AG04449 (cell line): ENCODE results near the gene EIF3F.

Experiments
- CTCF ChIA-PET: fragments of 350-600 bp; formaldehyde crosslinking; extraction: SDS; loops from one replicate; lab custom pipeline; 2021; ENCODE audit warnings: antibody characterized with exemption; lab: Yijun Ruan, JAX
- POLR2A ChIA-PET: fragments of 400-600, 350-600 bp; formaldehyde crosslinking; extraction: SDS; loops from one replicate; lab custom pipeline; 2020; ENCODE audit warnings: antibody characterized with exemption, inconsistent platforms; lab: Yijun Ruan, JAX
- DNase-seq: peaks from one replicate; pipeline ENCODE4 v3.0.0-alpha.2; 2010; ENCODE audit warnings: low read depth, low spot score
- H3K4me3 ChIP-seq: 2 replicates; pipeline ENCODE4 v1.5.1; 2011; ENCODE audit warnings: low read depth, mild to moderate bottlenecking, control low read depth, low read length
- CTCF ChIP-seq: IDR thresholded peaks from one replicate; pipeline ENCODE4 v1.5.1; 2011; ENCODE audit warnings: mild to moderate bottlenecking, moderate library complexity, low read length, control low read depth, inconsistent platforms; ENCODE audit not compliant: insufficient read depth; ENCODE audit errors: missing control alignments

Gene EIF3F

GRCh38 chr11:8036002-8036802 lies 49.1 kb downstream of the EIF3F start:
- DNase-seq: no peak
- H3K4me3 ChIP-seq: no peak overlapping the region
- POLR2A ChIA-PET: no interaction called here
- no peak for TF ChIP-seq CTCF
- CTCF ChIA-PET: interaction anchor here (0.8 to 17.4 kb wide), 7 partner anchors 8 to 57 kb away, joined by 4 to 694 read pairs (median 4); partner anchors contain the start of gene TUB

DNA sequence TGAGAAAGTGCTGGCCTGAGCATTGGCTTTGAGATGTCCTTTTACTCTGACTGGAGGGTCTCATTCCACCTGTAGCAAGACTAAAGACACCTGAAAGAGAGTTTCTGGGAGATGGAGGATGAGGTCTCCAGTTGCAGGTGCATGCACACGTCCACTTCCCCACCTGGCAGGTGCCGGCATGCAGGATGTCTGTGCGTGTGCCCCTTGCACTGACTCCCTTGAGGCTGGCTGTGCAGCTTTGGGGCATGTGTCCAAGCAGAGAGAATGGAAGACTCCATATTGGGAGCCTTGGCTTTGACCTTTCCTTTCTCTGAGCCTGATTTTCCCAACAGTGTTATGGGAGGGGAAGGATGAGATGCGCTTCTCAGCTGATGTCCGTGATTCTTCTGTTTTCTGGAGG lies 49.8 kb downstream of the EIF3F start:
- no peak for TF ChIP-seq CTCF
- DNase-seq: no peak

GRCh38 chr11:8038393-8038792 lies 51.3 kb downstream of the EIF3F start:
- ChIA-PET POLR2A (no interaction called here), CTCF (interaction anchor here (1.0 to 17.4 kb wide), 3 partner anchors 10 to 55 kb away, joined by 3 to 694 read pairs (median 3); no protein-coding TSS in a partner anchor)
- no peak for TF ChIP-seq CTCF
- no peak for DNase-seq
- no peak overlapping the region for H3K4me3 ChIP-seq

More for the DNA sequence above, 49.8 kb downstream of the EIF3F start:
- H3K4me3 ChIP-seq: no peak overlapping the region
- ChIA-PET CTCF (interaction anchor here (0.8 to 17.4 kb wide), 8 partner anchors 8 to 56 kb away, joined by 4 to 694 read pairs (median 4); partner anchors contain the start of gene TUB), POLR2A (no interaction called here)

DNA sequence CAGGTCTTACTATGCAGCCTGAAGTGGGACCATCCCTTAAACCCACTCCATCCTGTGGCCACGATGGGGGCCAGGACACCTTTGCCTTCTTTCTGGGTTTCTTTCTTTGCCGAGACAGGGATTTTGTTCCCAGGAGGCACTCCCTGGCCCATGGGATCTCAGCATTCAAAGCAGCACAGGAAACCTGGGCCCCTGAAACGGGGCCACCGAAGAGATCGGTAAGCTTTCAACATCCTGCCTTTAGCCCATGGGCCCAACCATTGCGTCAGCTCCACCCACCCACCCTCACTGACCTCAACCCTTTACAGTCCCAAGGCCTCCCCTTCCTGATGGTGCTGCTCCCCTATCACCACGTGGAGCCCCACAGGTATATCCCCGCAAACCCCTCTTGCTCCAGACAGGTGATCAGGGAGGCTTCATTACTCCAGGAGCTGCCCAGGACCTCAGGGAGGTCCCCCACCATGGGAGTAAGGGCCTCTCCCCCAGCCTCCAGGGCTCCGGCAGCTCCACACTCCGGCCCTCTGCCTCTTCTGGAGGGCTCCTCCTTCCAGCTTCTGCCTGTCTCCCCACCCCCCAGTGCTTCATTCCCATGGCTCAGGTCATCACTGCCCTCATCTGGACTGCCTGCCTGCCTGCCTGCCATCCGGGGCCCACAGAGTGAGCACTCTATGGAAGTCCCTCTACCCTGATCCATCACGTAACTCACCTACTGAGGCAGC lies 51.8 kb downstream of the EIF3F start:
- no peak overlapping the region for H3K4me3 ChIP-seq
- ChIA-PET CTCF (interaction anchor here (1.0 to 17.4 kb wide), 3 partner anchors 9 to 54 kb away, joined by 3 to 694 read pairs (median 3); no protein-coding TSS in a partner anchor), POLR2A (no interaction called here)
- no peak for TF ChIP-seq CTCF
- no peak for DNase-seq

- no peak for TF ChIP-seq CTCF
- H3K4me3 ChIP-seq: no peak overlapping the region
- ChIA-PET CTCF (interaction anchor here (1.0 to 17.4 kb wide), 3 partner anchors 9 to 53 kb away, joined by 3 to 694 read pairs (median 3); no protein-coding TSS in a partner anchor), POLR2A (no interaction called here)
- no peak for DNase-seq
Measured at GRCh38 chr11:8039530-8040260, 52.6 kb downstream of the EIF3F start.
